GM18909 (cell line): Measurements from ENCODE around the gene VCP.

ENCODE experiments used
- ATAC-seq: cut with Tn5 transposase; IDR thresholded peaks from one replicate; pipeline ENCODE4 v1.9.1; 2021; ENCODE audit warnings: mild to moderate bottlenecking; ENCODE audit not compliant: unreplicated experiment, poor library complexity

The VCP gene

GRCh38 chr9:35104586-35104985, 32.2 kb upstream of the VCP start:
- no peak for ATAC-seq

GRCh38 chr9:35103660-35104191, 31.3 kb upstream of the VCP start:
- ATAC-seq: no peak

DNA sequence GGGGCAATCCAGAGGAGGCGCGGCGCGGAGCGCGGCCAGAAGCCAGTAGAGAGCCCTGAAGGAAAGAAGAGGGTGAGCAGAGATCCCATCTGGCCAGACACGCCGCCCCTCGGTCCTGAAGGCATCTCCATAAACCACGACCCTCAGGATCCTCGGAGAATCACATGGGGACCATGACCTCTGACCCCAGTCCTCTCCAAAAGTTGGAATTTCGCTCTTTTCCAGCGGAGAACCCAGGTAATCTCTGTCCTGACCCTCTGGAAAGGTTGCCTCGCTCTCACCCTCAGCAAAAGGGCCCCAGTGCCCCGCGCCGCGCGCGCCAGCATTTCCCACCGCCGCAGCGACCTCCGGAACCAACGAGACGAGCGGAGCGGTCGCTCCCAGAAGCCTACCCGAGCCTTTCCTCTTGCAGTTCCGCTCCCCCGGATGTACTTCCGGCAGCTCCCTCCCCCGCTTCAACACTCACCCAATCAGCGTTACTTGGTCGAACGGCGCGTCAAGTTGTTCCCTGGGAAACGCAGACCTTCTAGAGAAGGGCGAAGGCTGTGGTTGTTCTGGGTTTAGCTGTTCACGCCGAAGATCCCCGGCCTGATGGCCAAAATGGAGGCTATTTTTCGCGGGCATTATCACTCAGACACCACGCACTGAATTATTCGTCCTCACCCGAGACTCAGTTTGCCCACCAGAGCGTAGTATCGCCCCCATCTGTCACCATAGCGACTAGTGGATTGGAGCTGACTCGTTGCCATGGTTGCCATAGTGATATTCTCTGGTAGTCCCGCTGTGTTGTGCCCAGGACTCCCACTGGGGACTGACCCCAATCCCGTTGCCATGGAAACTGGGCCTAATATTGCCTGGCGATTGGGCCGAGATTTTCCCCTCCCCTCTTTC, 30.6 kb upstream of the VCP start, which contains the start of gene STOML2:
Gene STOML2, minus strand, starts transcription at position 363 of the 891 bp plus-strand sequence. Its CDS starts 37 bp downstream, at position 326.
- peak; percentile 94 for ATAC-seq

DNA sequence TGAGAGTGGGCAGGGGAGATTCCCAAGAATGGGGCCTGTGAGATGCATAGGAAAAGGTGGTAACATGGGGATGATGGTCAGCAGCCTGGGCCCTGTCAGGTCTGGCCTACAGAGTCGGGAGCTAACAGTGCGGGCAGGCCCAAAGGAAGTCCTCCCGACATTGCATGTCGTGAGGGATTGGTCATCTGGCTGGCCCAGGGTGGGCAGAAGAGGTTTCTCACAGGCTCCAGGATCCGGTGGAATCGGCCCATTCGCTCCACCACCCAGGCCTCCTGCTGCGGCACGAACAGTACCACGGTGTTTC, 30.0 kb upstream of the VCP start:
- peak; percentile 7 for ATAC-seq

DNA sequence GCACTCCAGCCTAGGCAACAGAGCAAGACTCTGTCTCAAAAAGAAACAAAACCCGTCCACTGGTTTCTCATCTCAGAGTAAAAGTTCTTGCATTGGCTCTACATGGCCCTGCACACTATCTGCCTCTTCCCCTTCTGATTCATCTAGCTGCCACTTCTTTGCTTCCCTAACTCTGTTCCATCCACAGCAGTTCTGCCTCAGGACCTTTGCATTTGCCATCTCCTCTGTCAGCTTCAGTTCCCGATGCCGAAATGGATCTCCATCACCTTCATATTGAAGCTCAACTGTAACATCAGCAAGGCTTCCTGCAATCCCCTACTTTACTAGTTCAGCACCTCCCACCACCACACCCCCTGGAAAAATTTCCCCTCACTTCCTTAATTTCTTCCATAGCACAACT, 25.1 kb upstream of the VCP start:
- ATAC-seq: no peak

DNA sequence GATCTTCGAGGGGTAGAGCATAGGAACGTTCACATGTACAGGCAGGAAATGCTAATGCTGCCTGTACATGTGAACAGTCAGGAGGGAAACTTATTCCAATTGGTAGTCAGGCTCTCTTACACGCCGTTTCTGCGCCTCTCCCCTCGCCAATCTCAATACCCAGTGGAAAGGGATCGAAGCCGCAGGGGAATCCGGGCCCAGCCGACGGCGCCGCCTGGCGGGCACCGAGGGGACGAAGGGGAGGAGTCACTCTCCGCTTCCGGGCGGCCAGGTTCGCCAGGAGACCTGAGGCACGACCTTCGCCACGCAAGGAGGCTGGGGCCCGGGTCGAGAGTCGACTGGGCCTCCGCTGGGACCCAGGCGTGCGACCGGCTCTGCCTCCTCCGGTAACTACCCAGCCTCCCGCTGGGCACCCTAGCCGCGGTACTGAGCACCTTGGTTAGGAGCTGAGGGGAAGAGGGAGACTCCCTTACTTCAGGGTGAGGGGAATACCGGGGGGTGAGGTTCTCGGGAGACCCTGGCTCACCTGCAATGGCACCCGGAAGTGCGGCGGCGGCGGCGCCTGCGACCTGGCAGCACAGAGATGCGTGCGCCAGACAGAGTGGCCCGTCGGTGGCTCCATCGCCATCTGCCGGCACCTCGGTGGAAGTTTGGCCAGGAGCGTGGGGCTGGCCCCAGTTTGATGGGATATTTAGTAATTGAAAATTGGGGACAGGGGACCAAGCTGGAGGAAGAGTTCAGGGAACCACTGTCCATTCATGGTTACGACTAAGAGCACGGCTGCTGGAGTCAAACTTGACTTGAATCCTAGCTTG, 23.8 kb upstream of the VCP start, which contains the start of gene PIGO:
Gene PIGO, minus strand, starts transcription at position 557 of the 815 bp plus-strand sequence. CDS start 1,026 bp downstream, outside the sequence.
- peak; percentile 88 for ATAC-seq

DNA sequence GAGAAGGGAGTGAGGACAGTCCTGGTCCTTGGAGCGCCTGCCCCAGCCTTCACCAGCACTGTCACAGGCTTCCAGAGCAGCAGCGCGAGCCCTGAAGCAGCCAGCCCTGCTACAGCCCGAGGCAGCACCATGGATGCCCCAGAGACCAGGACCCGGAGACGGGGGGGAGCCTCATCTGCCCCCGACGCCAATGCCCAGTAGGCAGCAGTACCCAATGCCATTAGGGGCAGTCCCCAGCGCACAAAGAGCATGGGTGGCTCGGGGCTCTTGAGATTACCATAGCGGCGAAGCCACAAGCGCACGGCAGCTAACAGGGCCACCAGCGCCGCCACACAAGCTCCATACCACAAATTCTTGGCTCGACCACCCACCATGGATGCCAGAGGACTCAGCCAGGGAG, 19.1 kb upstream of the VCP start:
- no peak for ATAC-seq

DNA sequence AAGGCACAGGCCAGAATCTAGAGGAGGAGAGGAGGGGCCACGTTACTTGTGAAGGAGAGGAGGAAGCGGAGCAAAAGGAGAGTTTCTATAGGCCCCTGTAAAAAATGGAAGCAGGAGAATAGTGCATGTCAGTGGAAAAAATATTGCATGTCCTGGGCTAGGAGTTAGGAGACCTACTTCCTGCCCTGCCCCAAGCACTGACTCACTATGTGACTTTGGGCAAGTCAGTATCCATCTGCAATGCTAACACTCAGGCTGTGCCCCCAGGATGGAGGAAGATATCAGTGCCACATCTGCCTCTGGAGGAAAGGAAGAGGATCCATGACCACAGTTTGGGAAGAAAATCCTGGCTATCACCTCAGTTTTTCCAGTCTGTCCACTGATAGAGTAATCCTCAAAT, 17.0 kb upstream of the VCP start:
- no peak for ATAC-seq

DNA sequence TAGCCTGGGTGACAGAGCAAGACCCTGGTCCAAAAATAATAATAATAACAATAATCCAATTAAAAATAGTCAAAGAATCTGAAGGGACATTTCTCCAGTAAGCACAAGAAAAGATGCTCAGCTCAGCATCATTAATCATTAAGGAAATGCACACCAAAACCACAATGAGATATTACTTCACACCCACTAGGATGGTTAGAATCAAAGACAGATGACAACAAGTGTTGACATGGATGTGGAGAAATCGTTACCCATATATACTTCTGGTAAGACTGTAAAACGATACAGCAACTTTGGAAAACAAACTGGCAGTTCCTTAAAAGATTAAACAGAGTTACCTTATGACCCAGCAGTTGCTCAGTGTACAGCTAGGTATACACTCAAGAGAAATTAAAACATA, 12.7 kb upstream of the VCP start:
- no peak for ATAC-seq

DNA sequence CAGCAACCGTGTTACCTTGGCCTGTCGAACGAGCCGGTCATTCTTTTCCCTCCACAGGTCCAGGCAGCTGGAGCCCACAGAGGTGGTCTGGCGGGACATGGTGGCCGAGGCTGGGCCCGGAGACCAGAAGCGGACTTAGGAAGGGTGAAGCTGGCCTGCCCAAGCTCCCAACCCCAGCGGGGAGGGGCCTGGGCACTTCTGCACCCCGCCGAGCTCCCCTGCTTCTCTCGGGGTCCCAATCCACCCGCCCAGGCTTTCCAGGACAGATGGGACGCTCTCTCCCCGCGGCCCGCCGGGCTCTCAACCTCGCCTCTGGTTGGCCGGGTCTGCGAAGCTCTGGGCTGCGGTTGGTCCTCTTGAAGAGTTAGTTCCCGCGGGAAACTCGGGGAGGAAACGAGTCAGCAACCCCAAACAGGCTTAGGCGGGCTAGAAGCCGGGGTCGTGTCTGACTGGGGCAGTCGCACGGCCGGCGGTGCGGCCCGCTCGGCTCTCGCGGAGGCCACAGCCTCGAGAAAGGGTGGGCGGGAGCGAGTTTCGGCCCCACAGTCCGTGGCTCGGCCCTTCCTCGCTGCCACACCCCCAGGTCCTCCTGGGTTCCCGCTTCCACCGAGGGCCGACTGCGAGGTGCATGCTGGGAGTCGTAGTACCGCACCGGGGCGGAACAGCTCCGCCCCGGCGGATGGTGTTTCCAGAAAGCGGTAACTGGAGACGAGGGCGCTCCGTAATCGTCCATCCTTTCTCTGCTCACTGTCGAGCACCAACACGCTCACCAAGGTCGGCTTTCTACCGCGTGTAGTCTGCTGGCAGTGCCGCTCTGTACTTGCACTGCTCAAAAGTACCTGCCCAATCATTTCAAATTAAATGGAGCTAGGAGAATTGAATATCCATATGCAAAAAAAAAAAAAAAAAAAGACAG, 7.3 kb upstream of the VCP start, which contains the start of gene FANCG:
Gene FANCG, minus strand, starts transcription at position 517 of the 916 bp plus-strand sequence. Its CDS starts 418 bp downstream, at position 99.
- ATAC-seq: peak; percentile 87

DNA sequence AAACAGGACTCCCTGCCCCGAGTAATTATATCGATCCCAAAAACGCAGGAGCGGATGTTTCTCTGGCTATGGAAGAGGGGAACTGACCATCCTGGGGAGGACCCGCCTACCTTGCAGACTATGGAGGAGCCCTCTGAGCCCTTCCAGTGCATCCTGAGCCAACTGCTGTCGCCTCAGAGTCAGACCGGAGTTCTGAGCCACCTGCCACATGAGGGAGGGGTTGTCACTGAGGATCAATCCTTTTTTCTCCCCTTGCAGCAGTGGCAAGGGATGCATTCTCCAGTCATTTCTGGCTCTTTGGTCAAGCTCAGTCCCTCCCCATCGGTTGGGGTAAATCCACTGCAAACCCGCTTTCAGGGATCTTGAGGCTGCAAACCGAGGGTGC, 6.6 kb upstream of the VCP start:
- ATAC-seq: no peak

GRCh38 chr9:35078066-35078465, 5.6 kb upstream of the VCP start:
- ATAC-seq: no peak

- no peak for ATAC-seq
Observed at GRCh38 chr9:35076848-35077247, 4.4 kb upstream of the VCP start.

DNA sequence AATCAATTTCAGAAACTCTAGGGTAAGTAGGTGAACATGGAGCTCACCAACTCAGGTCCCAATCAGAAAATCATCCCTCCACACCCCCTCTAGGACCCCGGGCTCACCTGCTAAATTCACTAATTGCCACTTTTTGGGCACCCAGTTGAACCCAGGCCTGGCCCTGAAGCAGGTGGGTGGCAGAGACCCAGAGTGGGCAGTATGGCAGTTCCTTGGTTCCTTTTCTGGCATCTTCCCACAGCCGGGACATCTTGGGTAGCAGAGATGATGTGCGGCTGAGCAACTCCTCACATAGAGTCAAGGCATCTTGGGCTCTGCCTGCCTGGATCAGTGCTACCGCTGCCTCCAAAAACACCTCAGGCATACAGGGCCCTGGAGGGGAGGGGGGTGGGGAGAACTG, 2.9 kb upstream of the VCP start:
- ATAC-seq: no peak

- no peak for ATAC-seq
Observed at GRCh38 chr9:35074791-35075190, 2.4 kb upstream of the VCP start.

DNA sequence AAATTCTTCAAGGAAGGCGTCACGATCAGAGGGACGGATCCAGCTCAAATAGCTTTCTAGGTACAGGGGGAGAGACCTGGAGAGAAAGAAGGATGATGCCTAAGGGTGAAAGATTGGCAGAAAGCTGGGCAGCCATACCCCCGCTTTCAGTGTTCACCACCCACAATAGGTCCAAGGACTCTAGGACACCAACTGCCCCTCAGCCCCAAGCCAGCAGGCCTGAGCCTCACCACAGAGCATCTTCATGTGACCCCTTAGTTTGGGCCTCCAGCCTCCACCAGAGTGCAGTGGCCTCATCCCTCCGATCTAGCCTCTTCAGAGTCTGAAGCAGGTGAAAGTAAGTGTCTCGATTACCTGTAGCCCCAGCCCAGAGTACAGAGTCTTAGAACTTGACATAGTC, 1.7 kb upstream of the VCP start:
- ATAC-seq: no peak

DNA sequence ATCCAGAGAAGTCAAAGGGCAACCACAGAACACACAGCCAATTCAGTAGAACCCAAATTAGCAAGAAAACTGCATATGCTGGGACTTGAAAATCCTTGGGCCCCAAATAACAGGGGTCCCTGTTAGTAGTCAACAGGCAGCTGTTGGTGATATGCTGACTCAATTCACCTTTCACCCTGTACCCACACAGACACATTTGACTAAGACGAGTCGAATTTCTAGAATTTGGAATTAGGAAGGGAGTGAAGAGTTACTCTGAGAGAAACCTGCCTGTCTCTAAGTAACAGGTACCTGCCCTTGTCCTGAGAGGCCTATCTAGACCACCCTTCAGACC, 821 bp upstream of the VCP start:
- ATAC-seq: no peak

DNA sequence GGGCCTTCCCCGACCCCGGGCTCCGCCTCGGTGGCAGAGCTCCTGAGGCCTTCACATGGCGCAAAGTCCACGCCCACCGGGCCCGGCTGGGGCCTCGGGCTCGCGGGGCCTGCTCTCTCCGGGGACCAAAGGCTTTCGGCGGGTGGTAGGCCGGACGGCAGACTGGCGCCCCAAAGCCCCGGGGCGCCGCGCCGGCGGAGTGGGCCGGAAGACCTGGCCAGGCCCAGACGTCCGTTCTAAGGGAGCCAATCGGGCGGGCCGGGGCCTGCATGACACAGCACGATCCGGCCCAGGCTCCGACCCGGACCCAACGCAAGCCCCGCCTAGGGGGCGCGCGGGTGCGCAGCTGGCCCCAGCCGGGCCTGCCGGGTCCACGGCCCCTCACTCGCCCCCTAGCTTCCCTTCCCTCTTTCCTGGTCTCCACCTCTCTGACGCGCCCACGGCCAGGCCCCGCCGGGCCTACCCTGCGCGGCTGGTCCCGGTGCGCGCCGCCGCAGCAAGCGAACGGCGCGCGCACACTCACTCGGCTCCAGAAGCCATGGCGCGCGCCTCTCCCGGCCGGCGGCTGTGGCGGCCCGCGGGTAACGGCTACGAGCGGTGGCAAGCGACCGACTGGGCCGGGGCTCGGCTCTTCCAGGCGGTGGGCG, 488 bp downstream of the VCP start:
- peak; percentile 60 for ATAC-seq
